Stimulated activated CD4-positive, alpha-beta T cell treated with anti-CD3 and anti-CD28 coated beads, Interleukin-12 subunit alpha, Interleukin-12 subunit beta, amount 100 ng/mL, for 24 hours (primary cell): ENCODE measurements around the gene ATP6V0A1.
"Not testable (repeated sequence)": the region's sequence is repeated elsewhere in the genome, so short reads cannot be mapped to it uniquely, and the experiment has no call there.

ENCODE experiments used
- DNase-seq, 2 experiments: peaks; one replicate each; pipeline ENCODE4 v3.0.0-alpha.2; 2020; ENCODE audit warnings: low read depth in 2 of 2

The ATP6V0A1 gene

DNA sequence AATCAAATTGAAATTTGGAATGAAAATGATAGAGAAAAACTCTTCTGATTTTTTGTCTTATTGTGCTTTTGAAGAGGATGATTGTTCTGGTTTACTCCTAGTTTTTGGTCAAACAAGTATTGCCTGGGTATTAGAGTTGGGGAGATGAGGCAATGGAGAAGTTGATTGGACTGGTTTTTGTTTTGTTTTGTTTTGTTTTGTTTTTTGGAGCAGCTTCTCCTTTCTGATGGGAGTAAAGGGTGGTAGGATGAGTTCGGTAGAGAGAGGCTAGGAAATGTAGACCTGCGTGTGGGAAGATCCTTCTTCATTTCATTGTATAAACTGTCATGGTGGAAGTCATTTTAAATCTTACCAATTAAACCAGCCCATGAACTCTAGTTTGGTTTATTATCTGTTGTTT lies 17.7 kb downstream of the ATP6V0A1 start:
- DNase-seq: no peak

DNA sequence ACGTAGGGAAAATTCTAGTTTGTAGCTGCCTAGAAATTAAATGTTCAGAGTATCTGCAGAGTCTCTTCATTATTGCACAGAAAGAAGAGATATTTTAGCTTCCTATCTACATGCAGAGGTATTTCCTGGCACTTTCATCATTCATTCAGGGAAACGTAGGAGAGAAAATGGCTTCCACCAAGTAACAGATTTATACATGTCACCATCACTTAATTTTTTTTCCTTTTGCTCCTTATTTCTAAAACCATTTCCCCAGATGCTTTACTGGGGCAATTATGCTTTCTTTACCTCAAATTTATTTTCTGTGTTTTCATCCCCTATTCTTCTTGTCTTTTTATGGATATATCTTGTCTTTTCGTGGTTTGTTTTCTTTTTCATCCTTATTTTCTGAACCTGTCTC lies 18.5 kb downstream of the ATP6V0A1 start:
- DNase-seq: no peak

DNA sequence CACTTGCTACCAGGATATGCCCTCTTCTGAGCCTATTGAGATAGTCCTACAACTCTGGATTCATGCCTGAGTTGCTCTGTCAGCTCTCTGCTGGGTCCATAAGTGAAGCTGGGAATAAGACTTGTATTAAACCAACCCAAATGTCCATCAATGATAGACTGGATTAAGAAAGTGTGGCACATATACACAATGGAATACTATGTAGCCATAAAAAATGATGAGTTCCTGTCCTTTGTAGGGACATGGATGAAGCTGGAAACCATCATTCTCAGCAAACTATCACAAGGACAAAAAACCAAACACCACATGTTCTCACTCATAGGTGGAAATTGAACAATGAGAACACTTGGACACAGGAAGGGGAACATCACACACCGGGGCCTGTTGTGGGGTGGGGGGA lies 19.1 kb downstream of the ATP6V0A1 start:
- not testable (repeated sequence) for DNase-seq

DNA sequence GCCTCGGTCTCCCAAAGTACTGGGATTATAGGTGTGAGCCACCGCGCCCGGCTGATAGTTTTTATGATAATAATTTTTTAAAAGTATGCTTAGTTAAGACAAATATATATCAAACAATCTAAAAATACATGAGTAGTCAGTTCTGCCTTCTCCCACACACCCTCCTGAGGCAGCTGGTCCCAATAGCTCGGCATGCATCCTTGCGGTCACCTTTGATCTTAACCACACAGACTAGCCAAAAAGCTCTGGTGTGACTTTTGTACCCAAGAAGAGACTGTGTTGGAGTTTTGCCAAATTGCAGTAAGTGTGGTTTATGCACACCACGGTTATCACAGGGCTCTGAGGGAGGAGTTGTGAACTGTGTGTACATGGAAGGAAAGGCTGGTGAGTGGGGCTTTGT lies 25.6 kb downstream of the ATP6V0A1 start:
- peak; percentile 33 to 62 for DNase-seq

DNA sequence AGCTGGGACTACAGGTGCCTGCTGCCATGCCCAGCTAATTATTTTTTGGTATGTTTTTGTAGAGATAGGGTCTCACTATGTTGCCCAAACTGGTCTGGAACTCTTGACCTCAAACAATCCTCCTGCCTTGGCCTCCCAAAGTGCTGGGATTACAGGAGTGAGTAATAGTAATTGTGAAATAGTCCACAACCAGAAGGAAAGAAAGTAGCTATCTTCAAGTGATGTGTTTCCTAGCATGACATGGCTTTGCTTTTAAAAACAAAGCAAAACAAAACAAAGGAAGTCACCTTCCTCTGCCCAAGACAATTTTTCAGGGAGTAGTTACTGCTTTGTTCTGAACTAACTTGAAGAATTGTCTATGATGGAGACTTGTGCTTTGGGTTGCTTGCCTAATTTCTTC lies 27.0 kb downstream of the ATP6V0A1 start:
- no peak for DNase-seq

DNA sequence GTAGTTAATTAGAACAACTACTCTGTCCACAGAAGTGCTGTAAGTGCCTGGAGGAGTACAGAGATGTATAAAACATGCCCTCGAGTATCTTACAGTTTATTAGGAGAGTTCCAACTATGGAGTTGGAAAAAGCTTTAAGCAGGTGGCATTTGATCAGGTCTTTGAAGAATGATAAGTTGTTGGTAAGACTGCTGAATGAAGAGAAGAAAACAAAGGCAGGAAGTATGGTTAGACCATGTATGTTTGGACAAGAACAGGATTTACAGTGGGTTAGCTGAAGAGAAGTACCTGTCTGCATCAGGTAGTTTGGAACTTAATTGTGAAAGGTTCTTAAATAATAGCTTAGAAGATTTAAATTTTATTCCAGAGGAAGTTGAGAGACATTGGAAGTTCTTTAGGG lies 29.4 kb downstream of the ATP6V0A1 start:
- no peak for DNase-seq

DNA sequence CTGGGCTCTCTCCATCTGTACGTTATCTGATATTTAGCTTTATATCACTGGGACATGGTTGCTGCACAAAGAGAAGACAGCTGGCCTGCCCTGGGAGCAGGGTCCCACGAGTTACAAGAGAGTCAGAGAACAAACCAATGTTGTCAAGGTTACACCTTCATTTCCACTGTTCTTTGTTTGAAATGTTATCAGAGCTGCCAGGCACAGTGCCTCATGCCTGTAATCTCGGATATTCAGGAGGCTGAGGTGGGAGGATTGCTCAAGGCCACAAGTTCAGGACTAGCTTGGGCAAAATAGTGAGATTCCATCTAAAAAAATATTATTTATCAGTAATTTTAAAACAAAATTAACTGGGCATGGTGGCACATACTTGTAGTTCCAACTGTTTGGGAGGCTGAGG lies 34.6 kb downstream of the ATP6V0A1 start:
- no peak for DNase-seq

DNA sequence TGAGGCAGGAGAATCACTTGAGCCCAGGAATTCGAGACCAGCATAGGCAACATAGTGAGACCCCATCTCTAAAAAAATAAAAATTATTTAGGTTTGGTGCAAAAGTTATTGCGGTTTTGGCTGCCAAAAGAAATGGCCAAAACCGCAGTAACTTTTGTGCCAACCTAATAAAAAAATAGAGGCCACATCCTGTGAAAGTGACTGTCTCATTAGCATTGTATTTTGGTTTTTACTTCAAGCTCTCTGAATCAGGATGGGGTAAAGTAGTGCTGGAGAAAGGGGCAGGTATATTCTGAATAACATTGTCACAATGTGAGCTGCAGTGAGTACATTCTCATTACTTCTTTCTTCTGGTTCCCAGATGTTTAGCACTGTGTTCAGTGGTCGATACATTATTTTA lies 36.0 kb downstream of the ATP6V0A1 start:
- DNase-seq: no peak

DNA sequence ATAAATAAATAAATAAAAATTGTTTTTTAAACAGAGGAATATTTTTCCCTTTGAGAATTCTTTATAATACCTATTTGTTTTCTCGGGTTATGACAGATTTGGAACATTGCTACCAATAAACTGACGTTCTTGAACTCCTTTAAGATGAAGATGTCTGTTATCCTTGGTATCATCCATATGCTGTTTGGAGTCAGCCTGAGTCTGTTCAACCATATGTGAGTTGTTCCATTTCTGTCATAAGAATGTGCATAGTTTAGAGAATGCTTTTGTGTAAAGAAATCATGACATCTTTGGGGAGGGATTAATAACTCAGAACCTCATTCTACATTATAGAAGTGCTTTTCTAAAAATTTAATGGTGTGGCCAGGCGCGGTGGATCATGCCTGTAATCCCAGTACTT lies 40.1 kb downstream of the ATP6V0A1 start:
- DNase-seq: no peak

DNA sequence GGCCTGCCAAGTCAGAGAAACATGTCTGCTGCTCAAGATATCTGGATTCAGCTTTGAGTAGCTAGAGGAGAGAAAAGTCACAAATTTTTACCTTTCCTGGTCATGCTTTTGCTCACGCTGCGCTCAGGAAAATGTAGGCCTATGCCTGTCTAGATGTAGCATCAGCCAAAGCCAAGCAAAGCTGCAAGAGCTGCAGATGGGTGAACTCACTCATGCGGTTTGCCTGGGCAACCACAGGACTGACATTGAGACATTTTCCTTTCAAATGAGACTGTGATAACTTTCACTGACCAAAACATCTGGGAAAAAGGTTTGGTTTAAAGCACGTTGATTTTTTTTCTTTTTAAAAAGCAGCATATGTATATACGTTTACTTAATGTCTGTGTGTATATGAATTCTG lies 43.4 kb downstream of the ATP6V0A1 start:
- DNase-seq: no peak

DNA sequence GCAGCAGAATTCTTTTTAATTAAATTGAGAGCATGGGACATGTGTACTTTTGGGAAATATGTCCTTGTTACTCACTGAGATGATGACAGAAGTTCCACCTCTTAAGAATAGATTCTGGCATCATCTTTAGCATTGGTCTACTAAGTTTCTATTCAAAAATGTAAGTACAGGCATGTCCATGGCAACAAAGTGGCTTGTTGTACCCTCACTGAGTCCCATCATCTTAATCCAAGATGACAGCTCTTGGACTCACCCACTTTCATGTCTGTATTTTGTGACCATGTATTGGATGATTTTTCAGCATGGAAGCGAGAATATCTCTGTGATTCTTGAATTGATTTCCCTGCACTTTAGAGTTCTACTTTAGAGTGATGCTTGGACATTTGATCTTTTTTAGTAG lies 44.2 kb downstream of the ATP6V0A1 start:
- DNase-seq: no peak

DNA sequence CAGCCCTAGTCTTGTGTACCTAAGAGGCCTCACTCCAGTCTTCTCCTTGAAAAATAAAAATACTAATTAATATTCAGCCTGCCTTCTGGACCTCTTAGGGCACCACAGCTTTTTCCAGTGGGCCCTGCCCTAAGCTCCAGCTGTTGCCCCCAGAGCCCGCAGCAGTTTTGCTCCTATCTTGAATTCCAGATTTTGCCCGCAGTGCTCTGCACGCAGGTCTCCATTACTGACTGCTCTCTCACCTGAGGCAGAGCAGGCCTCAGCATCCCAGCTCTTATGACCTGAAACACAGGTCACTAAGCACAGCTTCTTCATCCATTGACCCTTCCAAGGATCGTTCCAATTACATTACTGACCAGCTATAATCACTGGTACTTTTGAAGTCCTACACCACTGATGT lies 49.0 kb downstream of the ATP6V0A1 start:
- DNase-seq: no peak

DNA sequence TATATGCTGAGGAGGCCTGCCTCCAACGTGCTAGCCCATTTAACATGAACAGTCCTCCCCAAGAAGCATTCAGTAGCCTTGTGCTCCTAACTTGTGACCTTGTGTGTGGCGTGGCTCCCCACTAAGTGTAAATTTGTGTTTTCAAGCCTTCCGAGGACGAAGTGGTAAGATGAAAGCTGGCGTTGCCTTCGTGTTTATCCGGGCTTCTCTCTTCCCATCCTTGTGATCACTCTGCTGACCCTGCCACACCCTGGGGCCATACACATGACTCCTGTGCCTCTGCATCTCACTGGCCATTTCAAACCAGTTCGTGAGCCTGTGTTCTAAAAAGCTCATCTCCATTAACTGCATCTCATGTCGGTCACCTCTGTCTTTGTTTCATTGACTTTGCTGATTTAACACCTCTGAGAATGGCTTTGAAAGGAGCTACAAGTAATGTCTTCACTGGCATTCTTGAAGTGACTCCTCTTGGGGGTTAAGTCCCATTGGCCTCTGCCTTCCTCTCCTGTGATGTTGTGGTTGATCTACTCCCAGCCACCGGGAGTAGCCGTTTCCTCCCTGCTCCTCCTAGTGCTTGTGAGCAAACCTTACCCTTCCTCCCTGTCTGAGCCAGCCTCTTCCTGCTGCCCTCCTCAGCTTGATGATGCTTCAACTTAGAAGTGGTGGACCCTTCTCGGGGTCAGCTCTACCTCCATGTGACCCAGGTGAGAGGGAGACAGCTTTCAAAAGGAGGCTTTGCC lies 49.9 kb downstream of the ATP6V0A1 start:
- DNase-seq: no peak

DNA sequence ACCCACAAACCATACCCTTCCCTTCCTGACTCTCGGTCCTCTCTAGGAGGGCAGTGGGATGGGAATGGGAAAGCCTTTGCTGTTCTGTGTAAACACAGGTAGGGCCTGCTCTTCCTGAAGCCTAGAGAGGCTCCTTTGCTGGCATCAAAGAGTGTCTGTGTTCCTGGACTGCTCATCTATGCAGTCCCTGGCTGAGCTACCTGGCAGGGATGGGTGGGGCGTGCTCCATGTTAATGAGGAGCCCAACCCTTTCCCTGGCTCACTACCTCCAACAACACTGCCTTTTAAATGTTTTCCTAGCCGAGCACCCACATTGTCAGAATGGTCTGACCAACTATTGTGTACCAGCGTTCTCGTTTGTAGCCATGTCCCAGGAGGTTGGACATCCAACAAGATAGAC lies 50.7 kb downstream of the ATP6V0A1 start:
- DNase-seq: no peak

DNA sequence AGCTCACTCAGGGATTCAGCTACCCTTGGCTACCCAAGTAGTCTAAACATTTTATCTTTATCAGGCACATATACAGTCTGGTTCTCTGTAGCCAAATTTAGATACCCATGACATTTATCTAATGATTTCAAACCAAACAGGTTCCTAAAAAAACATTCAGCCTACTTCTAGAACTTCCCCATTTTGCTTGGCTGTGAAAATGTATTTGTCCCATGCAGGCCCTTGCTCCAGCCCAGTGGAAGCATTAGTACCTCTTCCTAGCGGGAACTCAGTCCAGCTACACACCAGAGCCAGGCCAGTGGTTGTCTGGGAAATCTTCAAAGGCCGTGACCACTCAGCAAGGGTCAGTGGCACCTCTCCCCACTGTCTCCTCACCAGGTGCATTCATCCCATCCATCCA lies 51.2 kb downstream of the ATP6V0A1 start:
- DNase-seq: no peak

DNA sequence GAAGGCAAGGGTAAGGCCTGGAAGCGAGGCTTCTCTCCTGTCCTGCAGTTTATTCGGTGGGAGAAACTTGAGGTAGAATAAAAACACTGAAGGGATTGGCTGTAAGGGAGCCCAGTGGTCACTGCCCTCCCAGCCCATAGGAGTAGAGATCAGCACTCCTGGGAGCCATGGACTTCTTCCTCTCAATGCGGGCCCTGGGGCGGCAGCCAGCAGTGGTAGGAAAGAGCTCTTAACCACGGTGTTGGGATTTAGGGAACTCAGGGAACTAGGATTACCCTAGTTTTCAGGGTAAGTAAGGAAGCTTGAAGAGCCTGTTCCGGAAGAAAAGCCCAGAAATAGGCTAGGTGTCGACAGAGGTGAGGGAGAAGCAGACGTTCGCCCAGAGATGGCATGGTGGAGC lies 53.6 kb downstream of the ATP6V0A1 start:
- no peak for DNase-seq

DNA sequence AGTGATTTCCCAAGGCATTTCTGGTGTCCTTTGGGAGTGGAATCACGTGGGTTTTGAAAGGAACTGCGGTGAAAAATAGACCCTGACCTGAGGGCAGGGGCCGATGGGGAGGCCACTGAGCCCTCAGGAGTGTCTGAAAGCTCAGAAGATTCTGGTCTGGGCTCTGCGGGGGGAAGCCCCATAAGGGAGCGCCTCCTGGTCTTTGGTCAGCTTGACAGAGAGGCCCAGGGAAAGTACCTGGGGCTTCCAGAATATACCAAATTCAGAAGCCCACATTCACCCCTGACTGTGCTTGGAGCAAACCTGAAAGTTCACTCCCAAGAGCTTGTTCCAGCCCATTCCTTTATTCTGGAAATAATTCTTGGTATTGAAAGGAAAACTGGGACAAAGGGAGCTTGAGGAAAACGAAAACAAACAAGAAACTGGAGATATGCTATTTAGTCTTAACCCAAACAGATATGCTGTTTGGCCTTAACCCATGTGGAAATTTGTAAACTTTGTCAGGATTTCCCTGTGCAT lies 54.1 kb downstream of the ATP6V0A1 start:
- DNase-seq: no peak

DNA sequence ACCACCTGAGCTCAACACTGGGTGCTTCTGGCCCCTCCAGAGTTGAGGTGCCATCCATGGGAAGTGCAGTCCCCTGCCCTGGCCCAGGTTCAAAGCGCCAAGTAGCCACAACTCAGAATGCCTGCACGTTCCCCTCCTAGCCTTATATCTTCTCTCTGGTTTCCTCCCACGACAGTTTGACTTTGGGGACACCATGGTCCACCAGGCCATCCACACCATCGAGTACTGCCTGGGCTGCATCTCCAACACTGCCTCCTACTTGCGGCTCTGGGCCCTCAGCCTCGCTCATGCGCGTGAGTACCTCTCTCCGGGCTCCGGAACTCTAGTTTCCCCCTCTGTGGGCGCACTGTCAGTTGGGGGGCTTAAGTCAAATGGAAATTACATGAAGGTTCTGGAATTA lies 55.0 kb downstream of the ATP6V0A1 start:
- no peak for DNase-seq

DNA sequence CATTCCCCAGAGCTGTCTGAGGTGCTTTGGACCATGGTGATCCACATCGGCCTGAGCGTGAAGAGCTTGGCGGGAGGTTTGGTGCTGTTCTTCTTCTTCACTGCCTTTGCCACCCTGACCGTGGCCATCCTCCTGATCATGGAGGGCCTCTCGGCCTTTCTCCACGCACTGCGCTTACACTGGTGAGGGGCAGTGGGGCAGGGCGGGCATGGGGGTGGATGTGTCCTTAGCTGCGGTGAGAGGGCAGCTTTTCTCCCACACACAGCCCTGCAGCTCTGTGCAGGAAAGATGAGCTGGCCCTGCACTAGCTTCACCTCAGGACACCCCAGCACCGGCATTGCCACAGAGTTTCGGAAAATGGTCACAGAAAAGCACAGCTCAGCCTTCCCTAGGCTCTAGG lies 55.6 kb downstream of the ATP6V0A1 start:
- no peak for DNase-seq

DNA sequence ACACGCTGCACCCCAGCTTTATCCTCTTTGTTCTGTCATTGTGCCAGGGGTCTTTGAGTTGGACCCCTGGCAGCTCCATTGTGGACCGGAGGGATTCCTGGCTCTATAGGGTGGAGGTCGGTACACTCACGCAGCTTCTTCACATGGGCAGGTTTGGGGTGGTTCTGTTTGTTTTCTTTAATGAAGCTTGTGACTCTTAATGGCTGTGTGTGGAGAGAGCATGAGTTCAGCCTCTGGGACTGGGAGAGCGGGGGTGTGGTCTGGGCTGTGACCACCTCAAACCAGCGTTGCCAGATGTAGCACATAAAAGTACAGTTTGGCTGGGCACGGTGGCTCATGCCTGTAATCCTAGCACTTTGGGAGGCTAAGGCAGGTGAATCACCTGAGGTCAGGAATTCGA lies 56.2 kb downstream of the ATP6V0A1 start:
- no peak for DNase-seq

DNA sequence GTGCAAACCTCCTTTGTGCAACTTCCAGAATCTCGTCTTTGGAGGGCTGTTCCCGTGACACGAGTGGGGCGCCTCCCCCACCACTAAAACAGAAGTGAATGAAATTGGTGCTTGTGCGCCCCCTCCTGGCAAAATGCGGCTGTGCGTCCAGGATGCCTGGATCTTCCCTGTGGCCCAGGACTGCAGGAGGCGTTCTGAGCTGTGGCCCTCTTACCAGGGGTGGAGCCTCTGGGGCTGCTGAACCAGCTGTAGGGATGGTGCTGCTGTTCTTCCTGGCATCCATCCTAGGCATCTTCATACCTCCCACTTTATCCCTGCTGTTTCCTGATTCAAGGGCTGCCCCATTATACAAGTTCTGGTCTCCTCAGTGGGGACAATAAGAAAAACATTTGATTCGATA lies 58.8 kb downstream of the ATP6V0A1 start:
- peak; percentile 57 to 80 for DNase-seq

DNA sequence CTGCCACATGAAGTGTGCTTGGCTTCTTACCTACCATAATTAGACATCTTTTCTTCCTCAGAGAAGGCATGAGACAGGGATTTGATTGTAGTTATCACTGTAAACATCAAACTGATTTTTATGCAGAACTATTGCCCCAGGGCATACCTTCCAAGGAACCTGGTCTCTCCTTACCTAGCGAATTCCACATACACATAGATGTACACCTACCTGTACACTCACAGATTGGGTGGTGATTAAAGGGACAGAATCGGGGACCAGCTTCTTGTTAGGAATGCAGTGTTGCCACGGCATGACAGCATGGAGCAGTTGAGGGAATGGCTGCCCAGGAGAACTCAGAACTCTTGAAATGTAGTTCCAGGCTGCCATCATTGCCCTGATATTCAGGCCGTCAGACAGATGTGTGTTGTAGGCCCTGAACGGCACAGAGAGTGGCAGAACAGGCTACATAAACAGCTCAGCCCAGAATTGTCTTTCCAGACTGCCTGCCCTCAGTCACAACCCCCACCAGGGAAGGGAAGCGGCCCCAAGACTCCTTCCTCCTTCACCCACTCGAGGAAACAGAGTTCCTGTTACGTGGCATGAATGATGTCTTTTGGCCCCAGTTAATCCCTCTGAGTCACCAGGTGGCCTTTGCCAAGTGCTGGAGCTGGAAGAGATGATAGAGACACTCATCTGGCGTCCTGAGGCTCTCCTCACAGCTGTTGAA lies 59.5 kb downstream of the ATP6V0A1 start:
- DNase-seq: no peak

DNA sequence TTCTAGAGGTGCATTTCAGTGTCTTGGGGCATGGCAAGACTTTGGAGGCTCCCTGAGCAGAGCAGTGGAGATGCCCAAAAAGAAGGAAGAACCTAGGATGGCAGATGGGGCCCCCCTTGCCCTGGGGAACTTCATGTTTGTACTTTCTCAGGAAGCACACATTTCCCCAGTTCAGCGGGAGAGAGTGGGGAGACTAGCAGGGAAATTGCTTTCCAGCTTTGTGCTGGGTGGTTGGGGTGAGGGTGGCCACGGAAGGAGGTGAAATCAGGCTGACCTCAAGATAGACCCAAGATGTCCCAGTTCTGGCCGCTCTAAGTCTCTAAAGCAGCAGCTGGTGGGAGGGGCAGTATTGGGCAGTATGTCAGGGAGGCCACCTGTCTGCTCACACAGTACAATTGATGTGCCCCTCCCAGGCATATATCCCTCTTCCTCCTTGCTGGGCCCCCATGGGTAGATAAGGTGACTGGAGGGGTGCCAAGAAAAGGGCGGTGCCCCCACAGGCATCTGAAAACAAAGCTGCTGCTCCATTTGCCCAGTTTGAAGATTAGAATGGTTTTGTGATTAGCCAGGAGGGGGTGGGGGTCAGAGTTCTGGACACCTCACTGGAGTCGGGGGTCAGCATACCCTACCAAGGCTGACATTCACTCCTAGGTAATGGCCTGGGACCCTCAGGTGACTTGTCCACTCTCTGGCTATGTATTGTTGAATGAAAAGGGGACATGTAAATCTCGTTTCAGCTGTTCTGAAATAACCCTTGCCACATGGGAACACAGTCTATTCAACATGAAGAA lies 60.3 kb downstream of the ATP6V0A1 start:
- DNase-seq: no peak
